ENCODE data around the gene SYT5.

The SYT5 gene

DNA sequence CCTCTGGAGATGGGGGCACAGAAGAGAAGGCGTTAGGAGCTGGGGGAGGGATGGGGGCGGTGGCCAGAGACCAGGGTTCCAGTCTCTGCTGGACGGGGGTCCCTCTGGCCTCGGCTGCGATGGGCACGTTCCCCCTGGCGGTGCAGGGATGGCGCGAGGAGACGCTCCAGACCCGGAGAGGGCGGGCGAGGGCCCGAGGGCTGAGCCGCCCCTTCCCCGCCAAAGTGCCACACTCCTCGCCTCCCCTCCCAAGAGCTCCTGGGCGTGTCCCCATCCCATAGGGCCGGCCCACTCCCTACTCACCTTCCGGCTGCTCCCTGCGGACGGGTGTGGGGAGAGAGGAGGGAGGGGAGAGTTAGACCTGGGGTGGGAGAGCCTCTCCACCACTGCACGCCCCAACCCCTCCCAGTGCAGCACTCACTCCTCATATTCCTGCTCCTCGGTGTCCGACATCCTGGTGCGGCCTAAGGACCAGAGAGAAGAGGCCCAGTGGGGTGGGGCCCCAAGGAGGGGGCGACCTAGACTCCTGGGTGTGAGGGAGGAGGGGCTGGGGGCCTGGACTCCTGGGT, 33.3 kb downstream of the SYT5 start:
- DNase-seq (ENCODE audit: low spot score) = no peak

GRCh38 chr19:55146078-55146704, 33.9 kb downstream of the SYT5 start:
- no peak for DNase-seq (ENCODE audit: low spot score)

- DNase-seq (ENCODE audit: low spot score) = no peak
Measured at GRCh38 chr19:55145232-55145631, 34.9 kb downstream of the SYT5 start.

- DNase-seq (ENCODE audit: low spot score) = no peak
Measured at GRCh38 chr19:55141696-55142095, 38.4 kb downstream of the SYT5 start.

GRCh38 chr19:55137915-55138314, 42.2 kb downstream of the SYT5 start:
- DNase-seq (ENCODE audit: low spot score) = no peak

- DNase-seq (ENCODE audit: low spot score) = no peak
Measured at GRCh38 chr19:55136399-55137102, 43.5 kb downstream of the SYT5 start.

GRCh38 chr19:55134736-55135135, 45.4 kb downstream of the SYT5 start:
- DNase-seq (ENCODE audit: low spot score) = no peak

GRCh38 chr19:55133639-55134444, 46.2 kb downstream of the SYT5 start:
- DNase-seq (ENCODE audit: low spot score) = no peak

DNA sequence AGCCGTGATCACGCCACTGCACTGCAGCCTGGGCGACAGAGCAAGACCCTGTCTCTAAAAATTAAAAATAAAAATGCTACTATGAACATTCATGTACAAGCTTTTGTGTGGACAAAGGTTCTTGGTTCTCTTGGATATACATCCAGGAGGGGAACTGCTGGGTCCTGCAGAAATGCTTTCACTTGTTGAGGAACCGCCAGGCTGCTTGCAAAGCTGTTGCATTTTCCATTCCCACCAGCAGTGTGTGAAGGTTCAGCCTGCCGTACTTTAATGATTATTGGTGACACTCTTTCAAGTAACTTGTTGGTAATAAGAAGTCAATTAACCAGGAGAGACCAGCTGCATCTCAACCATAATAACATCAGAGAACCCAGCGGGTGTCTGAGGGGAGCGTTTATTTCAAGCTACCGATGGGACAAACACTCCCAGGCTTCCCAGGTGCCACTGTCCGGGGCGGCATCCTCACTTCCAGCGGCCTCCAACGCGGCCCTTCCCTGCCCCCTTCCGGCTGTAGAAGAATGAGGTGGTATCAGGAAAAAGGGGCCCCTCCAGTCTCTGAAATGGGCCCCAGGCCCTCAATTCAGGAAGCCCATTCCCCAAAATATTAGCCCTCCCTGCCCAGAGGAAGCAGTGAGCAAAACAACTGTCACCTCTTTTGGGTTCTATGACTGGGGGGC, 47.5 kb downstream of the SYT5 start:
- DNase-seq (ENCODE audit: low spot score) = no peak

DNA sequence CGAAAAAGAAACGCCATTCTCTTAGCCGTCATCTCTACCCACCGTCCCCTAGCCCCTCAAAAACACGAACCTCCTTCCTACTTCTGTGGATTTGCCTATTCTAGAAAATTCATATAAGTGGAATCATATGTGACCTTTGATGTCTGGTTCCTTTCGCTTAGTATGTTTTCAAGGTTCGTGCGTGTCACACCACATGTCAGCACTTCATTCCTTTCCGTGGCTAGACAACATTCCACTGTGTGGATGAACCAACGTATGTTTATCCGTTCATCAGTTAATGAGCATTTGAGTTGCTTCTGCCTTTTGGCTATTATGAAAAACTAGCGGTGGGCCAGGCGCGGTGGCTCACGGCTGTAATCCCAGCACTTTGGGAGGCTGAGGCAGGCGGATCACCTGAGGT, 48.7 kb downstream of the SYT5 start:
- no peak for DNase-seq (ENCODE audit: low spot score)

Data from hematopoietic multipotent progenitor cell treated with erythropoietin and hydrocortisone succinate and interleukin-3 and kit ligand, for 17 days (in vitro differentiated cells).